Activated T-cell treated with anti-CD3 and anti-CD28 coated beads for 1 hour (primary cell): ENCODE data around the gene KRT36.

Experiments used
- DNase-seq: peaks from one replicate; pipeline ENCODE4 v3.0.0-alpha.2; 2020; ENCODE audit warnings: low read depth

The KRT36 gene

GRCh38 chr17:41521574-41522261, 32.0 kb upstream of the KRT36 start:
- no peak for DNase-seq

GRCh38 chr17:41520821-41521521, 31.3 kb upstream of the KRT36 start:
- no peak for DNase-seq

DNA sequence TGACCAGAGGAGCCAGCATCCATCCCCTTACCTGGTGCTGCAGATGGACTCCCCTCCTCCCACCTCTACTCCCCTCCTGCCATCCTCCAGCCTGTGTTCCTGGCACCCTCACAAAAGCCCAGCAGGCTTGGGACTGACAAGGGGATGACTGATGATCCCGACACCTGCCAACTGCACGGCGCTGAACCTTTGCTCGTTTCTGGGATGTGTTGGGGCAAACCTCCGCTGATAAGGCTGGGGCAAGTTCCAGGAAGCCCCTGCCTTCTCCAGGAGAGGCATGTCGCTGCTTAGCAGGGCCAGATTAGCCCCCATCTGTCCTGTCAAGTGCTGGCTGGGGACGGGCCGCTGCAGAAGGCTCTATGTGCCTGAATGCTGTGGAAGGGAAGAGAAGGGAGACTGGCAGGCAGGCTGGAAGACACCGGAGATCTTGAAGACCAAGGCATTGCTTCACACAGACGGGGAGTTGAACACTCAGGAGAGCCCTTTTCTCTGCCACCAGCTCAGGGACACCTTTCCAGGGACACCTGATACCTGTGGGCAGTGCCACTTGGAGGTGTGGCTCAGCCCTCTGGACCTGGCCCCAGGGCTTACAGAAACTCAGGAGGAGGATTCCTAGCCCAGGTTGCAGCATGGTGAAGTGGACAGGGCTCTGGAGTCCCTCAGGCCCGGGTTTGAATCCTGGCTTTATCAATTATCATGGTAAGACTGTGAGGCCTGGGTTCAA, 30.0 kb upstream of the KRT36 start:
- no peak for DNase-seq

GRCh38 chr17:41518789-41519449, 29.2 kb upstream of the KRT36 start, which contains the start of gene KRT15:
TSS of gene KRT15 (minus strand) at chr17:41518890. CDS start at chr17:41518827, 63 bp downstream.
- no peak for DNase-seq

- DNase-seq, result no peak
Observed at GRCh38 chr17:41518031-41518430, 28.3 kb upstream of the KRT36 start.

DNA sequence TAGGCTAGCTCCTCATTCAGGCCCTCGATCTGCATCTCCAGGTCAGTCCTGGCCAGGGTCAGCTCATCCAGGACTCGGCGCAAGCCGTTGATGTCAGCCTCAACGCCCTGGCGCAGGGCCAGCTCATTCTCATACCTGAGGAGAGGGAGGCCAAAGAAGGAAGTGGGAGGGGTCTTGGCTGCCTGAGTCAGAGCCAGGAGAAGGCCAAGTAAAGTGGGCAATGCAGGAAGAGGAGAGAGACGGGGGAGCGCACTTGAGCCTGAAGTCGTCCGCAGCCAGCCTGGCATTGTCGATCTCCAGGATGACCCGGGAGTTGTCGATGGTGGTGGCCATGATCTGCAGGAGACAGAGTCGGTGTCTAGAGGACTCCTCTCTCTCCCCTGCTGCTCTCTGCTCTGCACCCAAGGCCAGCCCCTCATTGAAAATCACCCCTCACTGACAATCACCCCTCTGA, 27.1 kb upstream of the KRT36 start:
- DNase-seq, result no peak

GRCh38 chr17:41516147-41516829, 26.6 kb upstream of the KRT36 start:
- DNase-seq, result no peak

DNA sequence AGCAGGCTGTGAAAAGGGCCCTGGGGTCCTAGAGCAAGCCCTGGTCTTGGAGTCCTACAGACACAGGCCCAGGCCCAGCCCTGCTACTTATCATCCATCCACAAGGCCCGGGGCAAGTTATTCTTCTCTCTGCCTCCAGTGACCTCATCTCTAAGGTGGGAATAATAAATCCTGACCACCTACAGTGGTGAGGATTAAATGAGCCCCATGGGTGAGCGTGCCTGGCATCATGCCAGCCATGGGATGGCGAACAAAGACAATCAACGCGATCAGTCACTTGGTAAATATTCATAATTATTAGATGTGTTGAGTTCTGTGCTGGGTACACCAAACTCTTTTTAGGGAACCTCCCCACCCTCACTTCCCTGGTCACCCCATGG, 23.4 kb upstream of the KRT36 start:
- no peak for DNase-seq

DNA sequence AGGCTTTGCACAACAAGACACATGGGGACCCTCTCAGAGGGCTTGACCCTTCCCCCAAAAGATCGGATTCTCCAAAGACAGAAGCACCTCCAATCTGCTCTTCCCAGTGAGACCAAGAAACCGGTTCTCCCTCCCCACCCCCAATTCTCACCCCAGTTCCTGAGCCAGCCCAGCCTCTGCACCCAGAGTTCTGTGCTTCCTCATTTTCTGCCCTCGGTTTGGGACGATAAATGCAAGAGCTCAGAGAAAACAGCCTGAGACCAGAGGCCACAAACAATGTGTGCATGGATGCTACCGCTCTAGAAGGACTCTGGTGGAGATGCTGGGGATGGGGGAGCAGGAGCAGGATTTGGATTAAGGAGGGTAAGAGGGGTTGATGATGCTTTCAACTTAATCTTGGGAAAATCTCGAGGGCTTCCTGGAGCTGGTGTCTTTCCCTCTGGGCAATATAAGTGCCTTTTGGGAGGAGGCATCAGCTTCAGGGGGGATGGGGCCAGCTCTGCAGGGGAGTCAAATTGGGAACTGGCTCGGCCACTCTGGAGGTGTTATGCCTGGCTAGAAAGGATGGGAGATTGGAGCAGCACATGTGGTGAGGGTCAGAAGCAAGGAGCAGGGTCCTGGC, 22.9 kb upstream of the KRT36 start:
- DNase-seq, result no peak

GRCh38 chr17:41511716-41512115, 22.0 kb upstream of the KRT36 start:
- DNase-seq, result no peak

- no peak for DNase-seq
Observed at GRCh38 chr17:41511116-41511515, 21.4 kb upstream of the KRT36 start.

- DNase-seq, result no peak
Observed at GRCh38 chr17:41510251-41511065, 20.7 kb upstream of the KRT36 start.

DNA sequence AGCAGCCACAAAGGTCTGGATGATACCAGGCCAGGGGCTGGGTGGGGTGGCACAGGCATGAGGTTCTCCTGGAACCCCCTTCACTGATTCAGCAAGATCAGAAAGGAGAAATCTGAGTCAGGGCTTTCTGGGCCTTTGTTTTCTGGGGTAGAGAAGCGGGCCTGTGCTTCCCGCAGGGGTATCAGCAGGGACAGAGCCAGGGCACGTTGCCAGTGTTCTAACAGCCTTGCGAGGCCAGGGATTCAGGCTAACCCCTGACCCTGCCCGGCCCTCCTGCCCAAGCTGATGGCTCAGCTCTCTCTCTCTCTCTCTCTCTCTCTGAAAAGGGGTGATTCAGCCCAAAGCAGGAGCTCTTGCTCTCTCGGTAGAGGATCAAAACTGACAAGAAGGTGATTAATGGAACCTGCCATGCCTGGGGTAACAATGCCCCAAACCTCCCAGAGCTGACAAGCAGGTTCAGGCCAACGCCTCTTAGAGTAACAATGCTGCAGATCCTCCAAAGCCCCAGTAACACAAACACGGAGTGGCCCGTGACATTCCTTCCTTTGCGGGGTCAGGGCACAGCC, 17.7 kb upstream of the KRT36 start:
- DNase-seq, result no peak

- DNase-seq, result no peak
Observed at GRCh38 chr17:41505809-41506767, 16.4 kb upstream of the KRT36 start.

- no peak for DNase-seq
Observed at GRCh38 chr17:41505007-41505808, 15.5 kb upstream of the KRT36 start, which contains the start of gene KRT13. TSS of gene KRT13 (minus strand) at chr17:41505612. CDS start at chr17:41505550, 62 bp downstream.

GRCh38 chr17:41504246-41504977, 14.7 kb upstream of the KRT36 start:
- no peak for DNase-seq

- no peak for DNase-seq
Observed at GRCh38 chr17:41503202-41503601, 13.5 kb upstream of the KRT36 start.
